ENCODE measurements around the gene HBD.
A peak's percentile ranks its signal among the peaks of the same experiment; 100 is the strongest.

The HBD gene

DNA sequence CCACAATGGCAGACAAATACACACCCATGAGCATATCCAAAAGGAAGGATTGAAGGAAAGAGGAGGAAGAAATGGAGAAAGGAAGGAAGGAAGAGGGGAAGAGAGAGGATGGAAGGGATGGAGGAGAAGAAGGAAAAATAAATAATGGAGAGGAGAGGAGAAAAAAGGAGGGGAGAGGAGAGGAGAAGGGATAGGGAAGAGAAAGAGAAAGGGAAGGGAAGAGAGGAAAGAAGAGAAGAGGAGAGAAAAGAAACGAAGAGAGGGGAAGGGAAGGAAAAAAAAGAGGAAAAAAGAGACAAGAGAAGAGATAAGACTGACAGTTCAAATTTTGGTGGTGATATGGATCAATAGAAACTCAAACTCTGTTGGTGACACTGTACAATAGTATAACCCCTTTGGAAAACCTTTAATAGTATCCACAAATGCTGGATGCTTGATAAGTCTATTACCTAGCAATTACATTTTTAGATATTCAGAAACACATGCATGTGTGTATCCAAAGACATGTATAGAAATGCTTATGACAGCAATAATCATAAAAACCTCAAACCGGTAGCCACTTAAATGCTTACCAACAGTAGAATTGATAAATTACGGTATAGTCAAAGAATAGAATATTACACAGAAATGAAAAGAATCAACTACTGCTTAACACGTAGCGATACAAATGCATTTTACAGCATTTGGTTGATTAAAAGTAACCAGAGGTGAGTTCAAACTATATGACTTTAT lies 1.2 kb upstream of the HBD start:
- DNase-seq (ENCODE audit: insufficient read length, low spot score) (no peak), FAIRE-seq (no peak)

DNA sequence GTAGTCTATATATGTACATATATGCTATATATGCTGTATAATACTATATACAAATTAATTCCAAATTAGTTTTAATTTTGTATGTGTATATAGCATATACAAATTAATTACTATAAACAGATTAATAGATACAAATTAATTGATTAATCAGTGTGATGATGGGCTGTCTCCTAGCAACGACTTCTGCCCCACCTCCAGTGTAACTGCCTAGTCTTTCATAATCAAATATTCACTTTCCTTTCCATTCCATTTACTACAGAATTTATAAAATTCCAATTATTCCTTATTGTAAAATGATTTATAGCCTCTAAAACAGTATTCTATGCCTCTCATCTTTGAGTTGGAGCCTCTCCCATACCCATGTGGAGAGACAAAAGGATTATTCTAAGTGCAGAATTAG lies 976 bp downstream of the HBD start:
- no peak for FAIRE-seq
- no peak for DNase-seq (ENCODE audit: insufficient read length, low spot score)

DNA sequence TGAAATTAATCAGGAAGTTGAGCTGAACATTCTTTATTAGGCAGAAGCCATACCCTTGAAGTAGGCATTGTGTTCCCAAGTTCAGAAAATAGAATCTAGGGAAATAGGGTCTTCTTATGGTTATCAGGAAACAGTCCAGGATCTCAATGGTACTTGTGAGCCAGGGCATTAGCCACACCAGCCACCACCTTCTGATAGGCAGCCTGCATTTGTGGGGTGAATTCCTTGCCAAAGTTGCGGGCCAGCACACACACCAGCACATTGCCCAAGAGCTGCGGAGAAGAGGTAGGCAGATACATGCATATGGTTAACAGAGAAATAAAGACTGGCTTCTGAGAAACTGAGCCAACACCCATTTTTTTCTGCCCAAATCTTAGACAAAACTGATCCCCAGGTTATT lies 1.5 kb downstream of the HBD start:
- DNase-seq (ENCODE audit: insufficient read length, low spot score) (no peak), FAIRE-seq (no peak)

DNA sequence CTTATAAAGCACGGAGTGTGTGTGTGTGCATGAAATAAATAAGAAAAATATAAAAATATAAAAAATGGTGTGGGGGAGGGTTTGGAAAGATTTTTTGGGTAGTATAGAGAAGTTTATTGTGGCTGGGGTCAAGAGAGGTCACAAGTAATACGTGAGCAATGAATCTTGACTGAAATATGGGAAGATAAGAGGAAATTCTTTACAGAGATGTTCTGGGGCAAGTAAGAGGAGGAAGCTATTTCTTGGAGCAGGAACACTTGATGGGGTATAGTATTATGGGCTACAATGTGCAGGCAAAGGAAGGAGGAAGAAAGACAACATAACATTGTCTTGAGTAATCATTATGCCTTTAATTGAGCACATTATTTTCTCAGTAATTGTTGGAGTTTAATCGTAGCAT lies 2.1 kb downstream of the HBD start:
- DNase-seq (ENCODE audit: insufficient read length, low spot score) = no peak

DNA sequence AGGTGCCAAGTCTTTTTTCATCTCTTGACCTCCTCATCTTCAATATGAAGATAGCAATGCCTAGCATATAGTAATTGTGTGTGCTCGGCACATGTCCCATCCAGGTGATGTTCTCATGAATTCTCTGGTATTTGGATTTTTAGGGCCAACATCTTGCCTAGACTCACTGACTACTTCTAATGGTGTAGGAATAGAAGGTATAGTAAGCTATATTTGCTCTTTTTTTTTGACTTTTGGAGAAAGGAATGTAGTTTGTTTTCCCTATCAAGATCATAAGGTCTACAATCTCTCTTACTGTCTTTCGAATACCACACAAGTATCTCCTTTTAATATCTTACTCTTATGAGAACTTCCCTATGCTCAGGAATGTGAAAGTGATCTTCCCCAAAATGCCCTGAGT lies 3.2 kb downstream of the HBD start:
- FAIRE-seq (no peak), DNase-seq (ENCODE audit: insufficient read length, low spot score) (no peak)

More for the DNA sequence above, 2.1 kb downstream of the HBD start:
- FAIRE-seq = no peak

DNA sequence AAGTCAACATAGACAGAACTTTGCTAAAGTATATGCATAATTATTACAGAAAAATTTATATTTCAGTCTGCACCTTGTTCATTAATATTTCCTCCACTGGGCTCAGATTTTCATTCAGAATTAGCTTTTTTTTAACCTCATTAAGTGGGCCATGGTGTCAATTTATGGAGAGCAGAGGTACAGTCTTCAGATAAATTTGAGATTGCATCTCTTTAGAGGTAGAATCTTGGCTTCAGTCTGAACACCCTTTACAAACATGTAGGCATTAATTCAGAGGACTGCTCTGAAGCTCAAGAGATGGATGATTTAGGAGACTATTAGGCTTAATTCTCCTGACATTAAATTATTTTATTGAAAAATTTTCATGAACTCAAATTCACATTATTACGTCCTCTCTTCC lies 4.0 kb downstream of the HBD start:
- DNase-seq (ENCODE audit: insufficient read length, low spot score) = no peak
- no peak for FAIRE-seq

DNA sequence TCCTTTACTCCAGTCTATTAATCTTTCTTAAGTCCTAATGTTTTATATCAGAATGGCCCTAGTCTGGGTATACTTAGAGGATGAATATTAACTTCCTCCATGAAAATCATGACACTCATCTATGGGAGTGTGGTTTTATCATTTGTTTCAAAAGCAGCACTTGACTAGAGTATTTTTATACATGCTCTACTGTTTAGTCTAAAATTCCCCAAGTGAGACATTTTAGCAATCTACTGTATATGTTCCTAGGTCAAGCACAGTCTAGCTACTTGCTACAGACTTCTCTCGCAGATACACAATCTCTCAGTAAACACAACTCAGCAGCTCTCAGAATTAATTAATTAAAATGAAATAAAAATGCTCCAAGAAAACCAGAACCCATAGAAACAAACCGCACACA lies 4.5 kb downstream of the HBD start:
- DNase-seq (ENCODE audit: insufficient read length, low spot score) (no peak), FAIRE-seq (no peak)

DNA sequence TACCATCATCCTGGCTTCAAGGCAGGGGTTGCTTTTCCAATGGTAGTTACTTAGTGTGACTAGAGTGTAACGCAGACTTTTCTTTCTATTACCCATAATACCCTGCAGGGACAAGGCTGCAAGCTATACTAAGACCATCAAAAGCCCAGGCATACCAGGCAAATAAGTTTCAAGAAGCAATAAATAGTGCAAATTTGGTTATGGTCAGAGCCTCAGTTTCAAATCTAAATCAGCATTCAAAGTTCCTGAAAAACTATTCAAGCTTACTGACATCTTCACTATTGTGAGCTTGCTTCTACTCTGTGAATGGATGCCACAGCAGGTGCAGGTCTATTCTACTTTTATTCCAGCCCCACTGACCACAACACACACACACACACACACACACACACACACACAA lies 4.9 kb downstream of the HBD start:
- FAIRE-seq (no peak), DNase-seq (ENCODE audit: insufficient read length, low spot score) (no peak)

DNA sequence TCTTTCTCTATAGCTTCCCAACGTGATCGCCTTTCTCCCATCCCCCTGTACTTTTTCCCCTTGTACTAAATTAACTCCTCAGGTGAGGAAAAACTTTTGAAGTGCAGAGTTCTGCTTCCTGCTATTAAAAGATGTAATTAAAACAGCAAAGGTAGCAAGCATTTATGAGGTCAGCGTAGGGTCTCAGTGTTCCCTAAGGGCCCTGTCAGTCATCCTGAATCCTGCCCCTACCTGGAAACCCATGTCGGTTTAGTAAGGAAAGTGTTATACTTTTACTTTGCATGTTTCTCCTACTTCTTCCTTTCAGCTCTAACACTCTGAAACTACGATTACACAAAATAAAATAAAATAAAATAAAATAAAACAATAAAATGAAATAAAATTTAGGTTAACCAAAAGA lies 6.2 kb downstream of the HBD start:
- DNase-seq (ENCODE audit: insufficient read length, low spot score) = no peak
- FAIRE-seq = no peak

DNA sequence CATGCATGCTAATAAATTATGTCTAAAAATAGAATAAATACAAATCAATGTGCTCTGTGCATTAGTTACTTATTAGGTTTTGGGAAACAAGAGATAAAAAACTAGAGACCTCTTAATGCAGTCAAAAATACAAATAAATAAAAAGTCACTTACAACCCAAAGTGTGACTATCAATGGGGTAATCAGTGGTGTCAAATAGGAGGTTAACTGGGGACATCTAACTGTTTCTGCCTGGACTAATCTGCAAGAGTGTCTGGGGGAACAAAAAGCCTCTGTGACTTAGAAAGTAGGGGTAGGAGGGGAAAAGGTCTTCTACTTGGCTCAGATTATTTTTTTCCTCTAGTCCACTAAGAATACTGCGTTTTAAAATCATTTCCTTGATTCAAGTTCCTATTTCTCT lies 6.6 kb downstream of the HBD start:
- FAIRE-seq (no peak), DNase-seq (ENCODE audit: insufficient read length, low spot score) (no peak)

DNA sequence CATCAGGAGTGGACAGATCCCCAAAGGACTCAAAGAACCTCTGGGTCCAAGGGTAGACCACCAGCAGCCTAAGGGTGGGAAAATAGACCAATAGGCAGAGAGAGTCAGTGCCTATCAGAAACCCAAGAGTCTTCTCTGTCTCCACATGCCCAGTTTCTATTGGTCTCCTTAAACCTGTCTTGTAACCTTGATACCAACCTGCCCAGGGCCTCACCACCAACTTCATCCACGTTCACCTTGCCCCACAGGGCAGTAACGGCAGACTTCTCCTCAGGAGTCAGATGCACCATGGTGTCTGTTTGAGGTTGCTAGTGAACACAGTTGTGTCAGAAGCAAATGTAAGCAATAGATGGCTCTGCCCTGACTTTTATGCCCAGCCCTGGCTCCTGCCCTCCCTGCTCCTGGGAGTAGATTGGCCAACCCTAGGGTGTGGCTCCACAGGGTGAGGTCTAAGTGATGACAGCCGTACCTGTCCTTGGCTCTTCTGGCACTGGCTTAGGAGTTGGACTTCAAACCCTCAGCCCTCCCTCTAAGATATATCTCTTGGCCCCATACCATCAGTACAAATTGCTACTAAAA lies 7.5 kb downstream of the HBD start, which contains the start of gene HBB:
HBB (minus strand) TSS at position 340 of the 579 bp plus-strand sequence; CDS start at position 290, 50 bp downstream.
- FAIRE-seq = no peak

DNA sequence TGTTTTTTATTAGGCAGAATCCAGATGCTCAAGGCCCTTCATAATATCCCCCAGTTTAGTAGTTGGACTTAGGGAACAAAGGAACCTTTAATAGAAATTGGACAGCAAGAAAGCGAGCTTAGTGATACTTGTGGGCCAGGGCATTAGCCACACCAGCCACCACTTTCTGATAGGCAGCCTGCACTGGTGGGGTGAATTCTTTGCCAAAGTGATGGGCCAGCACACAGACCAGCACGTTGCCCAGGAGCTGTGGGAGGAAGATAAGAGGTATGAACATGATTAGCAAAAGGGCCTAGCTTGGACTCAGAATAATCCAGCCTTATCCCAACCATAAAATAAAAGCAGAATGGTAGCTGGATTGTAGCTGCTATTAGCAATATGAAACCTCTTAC lies 8.8 kb downstream of the HBD start:
- DNase-seq (ENCODE audit: insufficient read length, low spot score) (no peak), FAIRE-seq (no peak)

More for the DNA sequence above, 7.5 kb downstream of the HBD start, which contains the start of gene HBB:
- DNase-seq (ENCODE audit: insufficient read length, low spot score) = no peak

DNA sequence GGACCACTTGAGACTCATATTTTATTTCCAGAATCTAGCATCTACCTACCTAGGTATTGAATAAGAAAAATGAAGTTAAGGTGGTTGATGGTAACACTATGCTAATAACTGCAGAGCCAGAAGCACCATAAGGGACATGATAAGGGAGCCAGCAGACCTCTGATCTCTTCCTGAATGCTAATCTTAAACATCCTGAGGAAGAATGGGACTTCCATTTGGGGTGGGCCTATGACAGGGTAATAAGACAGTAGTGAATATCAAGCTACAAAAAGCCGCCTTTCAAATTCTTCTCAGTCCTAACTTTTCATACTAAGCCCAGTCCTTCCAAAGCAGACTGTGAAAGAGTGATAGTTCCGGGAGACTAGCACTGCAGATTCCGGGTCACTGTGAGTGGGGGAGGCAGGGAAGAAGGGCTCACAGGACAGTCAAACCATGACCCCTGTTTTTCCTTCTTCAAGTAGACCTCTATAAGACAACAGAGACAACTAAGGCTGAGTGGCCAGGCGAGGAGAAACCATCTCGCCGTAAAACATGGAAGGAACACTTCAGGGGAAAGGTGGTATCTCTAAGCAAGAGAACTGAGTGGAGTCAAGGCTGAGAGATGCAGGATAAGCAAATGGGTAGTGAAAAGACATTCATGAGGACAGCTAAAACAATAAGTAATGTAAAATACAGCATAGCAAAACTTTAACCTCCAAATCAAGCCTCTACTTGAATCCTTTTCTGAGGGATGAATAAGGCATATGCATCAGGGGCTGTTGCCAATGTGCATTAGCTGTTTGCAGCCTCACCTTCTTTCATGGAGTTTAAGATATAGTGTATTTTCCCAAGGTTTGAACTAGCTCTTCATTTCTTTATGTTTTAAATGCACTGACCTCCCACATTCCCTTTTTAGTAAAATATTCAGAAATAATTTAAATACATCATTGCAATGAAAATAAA lies 9.5 kb downstream of the HBD start:
- no peak for DNase-seq (ENCODE audit: insufficient read length, low spot score)
- FAIRE-seq = no peak

DNA sequence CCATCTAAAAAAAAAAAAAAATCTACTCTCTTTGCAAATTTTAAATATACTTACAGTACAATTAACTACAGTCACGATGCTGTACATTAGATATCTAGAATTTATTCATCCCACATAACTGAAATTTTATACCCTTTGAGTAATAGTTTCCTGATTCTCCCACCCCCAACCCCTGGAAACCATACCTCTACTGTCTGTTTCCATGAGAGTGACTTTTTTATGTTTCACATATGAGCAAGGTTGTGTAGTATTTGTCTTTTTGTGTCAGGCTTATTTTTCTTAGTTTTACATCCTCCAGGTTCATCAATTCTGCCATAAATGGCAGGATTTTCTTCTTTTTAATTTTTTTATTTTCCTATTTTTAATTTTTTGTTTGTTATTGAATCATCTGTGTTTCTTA lies 10.6 kb downstream of the HBD start:
- no peak for FAIRE-seq
- DNase-seq (ENCODE audit: insufficient read length, low spot score) = no peak

DNA sequence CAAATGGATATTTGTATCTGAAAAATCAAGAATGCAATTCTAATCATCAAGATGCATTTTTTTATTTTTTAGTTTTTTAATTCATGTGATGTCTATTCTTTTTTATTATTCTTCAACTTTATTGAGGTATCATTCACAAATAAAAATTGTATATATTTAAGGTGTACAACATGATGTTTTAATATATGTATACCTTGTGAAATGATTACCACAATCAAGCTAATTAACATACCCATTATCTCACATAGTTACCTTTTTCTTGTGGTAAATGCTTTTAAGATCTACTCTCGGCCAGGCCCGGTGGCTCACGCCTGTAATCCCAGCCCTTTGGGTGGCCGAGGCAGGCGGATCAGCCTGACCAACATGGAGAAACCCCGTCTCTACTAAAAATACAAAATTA lies 11.1 kb downstream of the HBD start:
- DNase-seq (ENCODE audit: insufficient read length, low spot score) = no peak
- FAIRE-seq = no peak

DNA sequence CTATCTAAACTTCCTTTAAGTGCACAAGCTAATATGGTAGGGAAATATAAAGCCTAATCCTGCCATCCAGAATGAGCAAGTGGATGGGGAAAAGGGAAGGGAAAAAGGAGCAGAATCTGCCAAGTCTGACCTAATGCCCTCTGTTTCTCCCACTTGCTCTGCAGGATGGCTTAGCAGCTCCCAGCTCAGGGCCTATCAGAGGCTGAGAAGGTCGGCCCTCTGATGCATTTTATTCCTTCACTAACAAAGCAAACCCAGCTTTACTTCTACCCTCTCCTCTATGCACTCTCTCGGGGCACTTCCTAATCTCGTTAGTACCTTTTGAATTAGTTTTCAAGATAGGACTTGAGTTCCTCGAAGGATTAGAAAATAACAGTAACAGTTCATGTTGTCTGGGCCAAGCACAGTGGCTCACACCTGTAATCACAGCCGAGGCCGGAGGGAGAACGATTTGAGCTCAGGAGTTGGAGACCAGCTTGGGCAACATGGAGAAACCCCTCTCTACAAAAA lies 23.9 kb downstream of the HBD start:
- FAIRE-seq (no peak), DNase-seq (ENCODE audit: insufficient read length, low spot score) (no peak)

DNA sequence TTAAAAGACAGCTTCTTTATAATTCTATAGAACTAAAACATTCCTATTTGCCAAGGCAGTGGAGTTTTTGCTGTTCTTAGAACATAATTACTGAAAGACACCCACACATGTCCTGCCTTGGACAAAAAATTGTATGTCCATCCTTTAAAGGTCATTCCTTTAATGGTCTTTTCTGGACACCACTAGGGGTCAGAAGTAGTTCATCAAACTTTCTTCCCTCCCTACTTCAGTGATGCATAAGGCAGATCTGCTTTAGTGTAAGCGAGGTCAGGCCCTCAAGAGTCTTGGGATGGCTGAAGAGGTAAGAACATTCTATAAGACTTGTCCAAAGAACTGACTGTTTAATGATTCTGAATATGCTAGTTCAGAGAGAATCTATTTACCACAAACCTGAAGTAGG lies 29.5 kb downstream of the HBD start:
- FAIRE-seq (peak; percentile 70), DNase-seq (ENCODE audit: insufficient read length, low spot score) (peak; percentile 37)

DNA sequence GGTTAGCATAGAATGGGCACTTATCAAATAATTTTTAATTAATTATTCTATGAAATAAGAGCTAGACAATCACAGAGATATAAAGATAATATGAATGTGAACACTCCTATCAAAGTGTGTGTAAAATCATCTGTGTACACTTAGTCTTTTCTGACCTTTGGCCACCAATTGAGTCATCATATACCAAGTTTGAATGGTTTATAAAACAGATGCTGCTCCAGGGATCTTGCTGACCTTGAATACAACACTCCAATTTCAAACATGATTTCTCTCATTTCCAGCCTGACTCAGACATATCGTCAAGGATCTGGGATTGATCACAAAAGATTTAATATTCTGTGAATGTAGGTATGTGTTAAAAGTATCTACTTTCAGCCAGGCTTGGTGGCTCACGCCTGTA lies 30.9 kb downstream of the HBD start:
- FAIRE-seq (no peak), DNase-seq (ENCODE audit: insufficient read length, low spot score) (no peak)

DNA sequence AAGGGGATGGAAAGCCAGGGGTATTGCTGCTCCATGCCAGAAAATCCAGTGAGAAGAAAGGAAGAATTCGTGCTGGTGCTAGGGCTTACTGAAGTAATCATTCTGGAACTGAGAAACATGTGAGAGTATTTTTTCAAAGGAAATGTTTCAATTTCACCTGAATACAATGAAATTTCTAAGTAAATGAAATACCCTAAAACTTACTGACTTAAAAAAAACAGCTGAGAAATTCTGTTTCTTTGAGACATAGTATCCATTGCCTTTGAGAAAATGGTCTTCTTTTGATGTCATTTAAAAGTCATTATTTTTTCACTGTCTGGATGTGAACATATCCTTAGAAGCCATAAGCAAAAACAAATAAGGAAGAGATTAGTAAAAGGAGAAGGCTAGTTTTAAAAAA lies 33.7 kb downstream of the HBD start, which contains the start of gene OR51V1:
OR51V1 (minus strand) TSS at position 101 of the 400 bp plus-strand sequence; CDS start at position 101, 0 bp downstream.
- FAIRE-seq = no peak
- DNase-seq (ENCODE audit: insufficient read length, low spot score) = no peak

DNA sequence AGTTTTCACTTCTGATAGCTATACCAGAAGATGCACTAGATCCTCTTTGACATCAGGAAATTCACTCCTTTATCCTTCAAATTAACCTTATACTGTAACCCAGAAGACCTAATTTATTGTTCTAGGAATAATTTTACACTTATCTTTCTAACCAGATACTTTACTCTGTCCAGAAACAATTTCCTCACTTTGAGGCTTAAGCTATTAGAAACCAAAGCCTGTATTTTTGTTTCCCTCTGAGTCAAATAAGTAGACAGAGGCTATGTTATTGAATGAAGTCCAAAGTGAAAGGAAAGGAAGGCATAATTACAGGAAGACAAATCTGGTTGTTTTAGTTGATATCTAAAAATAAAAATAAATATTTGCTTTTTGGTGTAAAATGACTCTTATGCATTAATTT lies 36.0 kb downstream of the HBD start:
- DNase-seq (ENCODE audit: insufficient read length, low spot score) (no peak), FAIRE-seq (no peak)

DNA sequence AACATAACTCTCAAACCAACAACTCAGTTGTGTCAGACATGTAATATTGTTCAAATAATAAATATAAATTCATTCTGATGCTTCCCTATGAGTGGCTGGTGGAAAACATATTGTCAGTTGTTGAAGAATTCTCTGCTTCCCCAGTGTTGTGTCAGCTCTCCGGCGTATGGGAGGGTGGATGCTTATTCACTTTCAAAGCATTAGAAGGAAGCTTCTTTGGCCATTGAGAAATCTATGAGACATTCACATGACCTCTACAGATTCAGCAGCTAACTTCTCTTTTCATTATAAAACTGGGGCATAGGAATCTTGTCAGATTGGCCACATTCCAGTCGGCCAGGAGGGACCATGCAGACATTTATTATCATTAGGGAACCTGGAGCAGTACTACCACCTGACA lies 36.7 kb downstream of the HBD start:
- DNase-seq (ENCODE audit: insufficient read length, low spot score) (no peak), FAIRE-seq (no peak)
